HG03571 (cell line): ENCODE results near the gene PLEKHO1.
"Not testable (repeated sequence)": the region's sequence is repeated elsewhere in the genome, so short reads cannot be mapped to it uniquely, and the experiment has no call there.

Experiments
- ATAC-seq: cut with Tn5 transposase; IDR thresholded peaks from one replicate; pipeline ENCODE4 v1.9.1; 2021; ENCODE audit not compliant: unreplicated experiment

PLEKHO1 gene, protein sequence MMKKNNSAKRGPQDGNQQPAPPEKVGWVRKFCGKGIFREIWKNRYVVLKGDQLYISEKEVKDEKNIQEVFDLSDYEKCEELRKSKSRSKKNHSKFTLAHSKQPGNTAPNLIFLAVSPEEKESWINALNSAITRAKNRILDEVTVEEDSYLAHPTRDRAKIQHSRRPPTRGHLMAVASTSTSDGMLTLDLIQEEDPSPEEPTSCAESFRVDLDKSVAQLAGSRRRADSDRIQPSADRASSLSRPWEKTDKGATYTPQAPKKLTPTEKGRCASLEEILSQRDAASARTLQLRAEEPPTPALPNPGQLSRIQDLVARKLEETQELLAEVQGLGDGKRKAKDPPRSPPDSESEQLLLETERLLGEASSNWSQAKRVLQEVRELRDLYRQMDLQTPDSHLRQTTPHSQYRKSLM

DNA sequence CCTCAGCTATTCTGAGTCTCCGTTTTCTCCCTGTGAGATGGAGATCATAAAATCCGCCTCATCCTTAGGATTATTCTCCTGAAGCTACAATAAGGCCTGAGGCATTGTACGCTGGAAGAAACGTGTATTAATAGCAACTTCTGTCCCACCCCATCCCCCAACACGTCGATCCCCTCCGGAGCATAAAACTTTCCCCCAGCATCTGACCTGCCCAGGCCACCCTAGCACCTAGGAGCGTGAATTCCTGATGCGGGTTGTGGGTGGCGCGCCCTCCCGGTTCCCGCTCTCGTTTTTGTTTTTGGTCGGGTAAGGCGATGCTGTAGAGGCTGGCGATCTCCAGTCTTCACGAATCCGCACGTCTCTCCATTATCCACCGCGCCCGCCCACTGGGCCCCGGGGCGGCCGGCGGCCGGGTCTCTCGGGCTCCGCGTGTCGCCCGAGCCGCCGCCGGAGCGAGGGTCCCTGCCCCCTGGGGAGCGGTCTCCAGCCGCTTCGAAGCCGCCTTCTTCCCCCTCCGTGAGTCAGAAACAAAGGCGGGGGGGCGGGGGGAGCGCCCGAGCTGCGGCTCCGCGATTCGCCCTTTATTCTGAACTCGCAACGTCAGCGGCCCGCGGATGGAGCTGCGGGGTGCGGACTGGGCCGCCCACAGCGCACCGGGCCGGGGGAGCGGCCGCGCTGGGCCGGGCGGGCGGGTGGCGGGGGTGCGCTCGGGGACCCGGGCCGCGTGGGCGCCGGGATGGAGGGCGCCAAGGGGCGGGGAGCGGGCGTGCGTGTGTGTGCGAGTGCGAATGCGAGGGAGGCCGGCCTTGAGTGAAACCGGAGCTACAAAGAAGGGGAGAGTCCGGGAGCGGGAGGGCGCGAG, at the start of gene PLEKHO1:
TSS of gene PLEKHO1 (plus strand) at position 646 of the 862 bp plus-strand sequence. CDS start 342 bp downstream, outside the sequence.
- peak; percentile 42 for ATAC-seq

DNA sequence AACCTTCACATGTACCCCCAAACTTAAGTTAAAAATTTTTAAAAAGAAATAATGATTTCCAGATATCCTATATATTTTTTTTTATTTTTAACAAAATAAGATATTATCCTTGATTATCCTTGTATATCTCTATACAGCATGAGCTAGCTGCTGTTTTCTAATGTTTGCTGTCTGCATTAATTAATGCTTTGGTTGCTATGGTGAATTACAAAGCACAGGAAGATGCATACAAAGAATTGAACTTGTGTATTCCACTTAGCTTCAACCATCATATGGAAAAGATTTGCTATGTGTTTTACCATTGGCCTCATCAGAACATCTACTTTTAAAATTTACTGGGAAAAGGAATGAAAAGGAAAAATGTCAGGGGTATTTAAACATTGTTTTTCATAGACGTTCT, 46.7 kb upstream of the PLEKHO1 start:
- no peak for ATAC-seq

DNA sequence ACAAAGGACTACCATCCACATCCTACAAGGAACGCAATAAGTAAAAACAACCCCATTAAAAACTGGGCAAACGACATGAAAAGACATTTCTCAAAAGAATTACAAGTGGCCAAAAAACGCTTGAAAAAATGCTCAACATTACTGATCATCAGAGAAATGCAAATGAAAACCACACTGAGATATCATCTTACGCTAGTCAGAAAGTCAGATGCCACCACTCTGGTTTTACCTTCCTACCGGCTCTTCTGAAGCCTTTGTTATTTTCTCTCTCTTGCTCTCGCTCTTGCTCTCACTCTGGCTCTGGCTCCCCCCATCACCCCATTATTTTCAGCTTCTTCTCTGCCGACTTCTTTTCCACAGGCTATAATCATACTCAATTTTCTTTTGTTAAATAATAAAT, 43.4 kb upstream of the PLEKHO1 start:
- no peak for ATAC-seq

DNA sequence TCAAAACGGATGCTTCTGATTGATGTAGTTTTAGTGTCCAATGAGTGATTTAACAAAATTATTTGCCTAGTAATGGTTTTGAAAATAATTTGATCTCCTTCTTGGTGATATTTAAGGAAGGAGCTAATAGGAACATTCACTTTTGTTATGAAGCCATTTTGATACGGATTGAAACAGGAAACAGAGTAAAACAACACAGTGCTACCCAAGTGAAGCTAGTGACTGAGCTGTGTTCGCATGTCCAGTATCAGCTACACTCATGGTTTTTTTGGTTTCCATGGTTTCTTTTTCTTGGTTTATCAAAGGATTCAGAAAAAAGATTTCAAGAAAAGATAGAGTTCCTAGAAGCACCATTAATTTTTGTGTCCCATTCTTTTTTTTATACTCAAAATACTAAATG, 40.1 kb upstream of the PLEKHO1 start:
- ATAC-seq: no peak

DNA sequence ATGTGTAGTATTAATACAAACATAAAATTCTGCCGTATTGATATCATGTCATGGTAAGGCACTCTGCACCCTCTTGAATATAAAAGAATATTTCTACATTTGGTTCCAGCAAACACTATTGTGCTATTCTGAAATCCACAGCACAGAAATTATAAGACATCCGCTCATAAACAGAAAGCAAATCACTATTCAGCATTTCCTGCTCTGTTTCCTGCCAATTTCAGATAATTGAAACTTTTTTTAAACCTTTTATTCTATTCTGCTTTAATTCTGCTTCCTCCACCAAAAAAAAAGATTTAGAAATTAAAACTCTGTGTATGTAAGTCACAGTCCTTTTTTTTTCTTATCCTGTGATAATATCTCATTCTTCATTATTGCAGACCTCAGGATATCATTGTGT, 39.6 kb upstream of the PLEKHO1 start:
- ATAC-seq: no peak

DNA sequence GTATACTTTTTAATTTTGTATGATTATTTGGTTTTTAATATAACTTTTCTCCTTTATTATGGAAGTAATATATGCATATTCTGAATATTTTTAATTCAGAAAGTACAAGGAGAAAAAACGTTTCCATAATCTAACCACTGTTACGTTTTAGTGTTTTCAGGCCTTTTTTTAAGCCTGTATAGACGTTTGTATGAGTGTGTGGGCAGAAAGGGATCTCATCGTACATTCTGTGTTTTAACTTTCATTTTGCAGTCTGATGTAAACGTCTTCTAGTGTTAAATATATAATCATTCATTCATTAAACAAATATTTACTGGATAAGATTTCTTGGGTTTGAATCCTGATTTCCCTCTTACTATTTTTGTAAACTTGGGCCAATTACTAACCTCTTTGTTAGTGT, 38.0 kb upstream of the PLEKHO1 start:
- no peak for ATAC-seq

DNA sequence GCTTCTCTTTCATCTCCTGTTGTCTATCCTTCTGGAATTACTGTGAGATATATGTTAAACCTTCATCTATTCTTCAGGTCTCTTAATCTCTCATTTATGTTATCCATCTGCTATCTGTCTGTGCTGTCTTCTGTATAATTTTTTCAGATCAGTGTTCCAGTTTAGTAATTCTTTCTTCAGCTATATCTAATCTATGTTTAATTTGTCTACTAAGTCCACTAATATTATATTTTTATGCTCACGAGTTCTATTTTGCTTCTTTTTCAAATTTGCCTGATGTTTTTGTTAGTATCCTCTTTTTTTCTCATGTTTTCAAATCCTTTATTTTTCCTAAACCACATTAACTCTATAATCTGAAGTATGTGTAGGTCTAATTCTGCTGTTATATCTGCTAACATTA, 34.6 kb upstream of the PLEKHO1 start:
- ATAC-seq: no peak

DNA sequence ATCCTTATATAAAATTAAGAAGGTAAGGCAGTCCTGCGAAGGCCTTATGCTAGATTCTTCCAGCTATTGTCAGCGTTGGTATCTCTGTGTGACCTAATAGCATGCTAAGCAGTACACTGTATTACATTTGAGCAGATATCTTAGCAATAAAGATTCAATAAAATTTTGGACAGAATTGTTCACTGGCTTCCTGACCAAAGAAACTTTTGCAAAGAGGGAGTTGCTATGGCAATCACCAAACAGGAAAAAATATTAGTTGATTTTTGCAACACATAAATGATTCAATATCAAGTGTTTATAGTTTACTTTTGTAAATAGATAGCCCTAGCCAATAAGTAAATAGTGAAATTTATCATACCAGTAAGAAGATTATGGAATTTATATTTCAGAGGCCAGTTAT, 31.0 kb upstream of the PLEKHO1 start:
- no peak for ATAC-seq

DNA sequence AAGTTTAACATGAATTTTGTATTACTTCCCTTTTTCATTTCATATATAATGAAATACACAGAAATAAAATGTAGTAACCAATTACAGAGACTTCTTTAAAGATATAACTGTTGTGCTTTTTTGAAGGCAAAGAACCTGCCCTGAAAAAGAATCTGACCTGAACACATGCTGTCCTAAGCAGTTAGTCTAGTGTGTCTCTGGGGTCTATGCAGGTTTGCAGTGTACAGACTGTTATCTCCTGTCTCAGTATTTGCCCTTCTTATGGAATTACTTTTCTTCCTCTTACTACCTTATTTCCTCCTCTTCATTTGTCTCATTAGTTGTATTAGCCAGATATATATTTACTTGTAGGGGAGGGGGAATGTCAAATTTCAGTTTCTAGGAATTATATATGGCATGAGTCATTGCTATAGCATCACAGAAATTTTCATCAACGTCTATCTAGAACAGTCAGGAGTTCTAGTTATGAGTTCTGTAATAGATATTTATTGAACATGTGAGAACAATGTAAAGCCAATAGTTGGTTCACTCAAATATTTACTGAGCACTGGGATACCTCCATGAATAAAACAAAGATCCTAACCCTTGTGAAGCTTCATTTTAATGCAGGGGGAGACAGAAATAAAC, 28.4 kb upstream of the PLEKHO1 start:
- no peak for ATAC-seq

DNA sequence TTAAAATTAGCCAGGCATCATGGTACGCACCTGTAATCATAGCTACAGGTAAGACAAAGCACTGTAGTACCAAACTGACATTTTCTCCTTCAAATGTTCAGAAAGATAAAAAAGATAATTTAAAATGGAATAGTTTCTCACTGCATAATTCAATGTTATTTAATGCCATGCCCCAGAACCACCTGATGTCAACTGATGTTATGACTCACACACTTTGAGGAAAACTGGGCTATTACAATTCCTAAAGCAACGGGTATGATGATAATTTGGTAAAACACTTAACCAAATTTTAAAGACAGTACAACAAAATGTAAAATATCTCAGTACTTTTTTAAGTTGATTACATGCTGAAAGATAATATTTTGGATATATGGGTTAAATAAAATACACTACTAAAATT, 22.9 kb upstream of the PLEKHO1 start:
- no peak for ATAC-seq

DNA sequence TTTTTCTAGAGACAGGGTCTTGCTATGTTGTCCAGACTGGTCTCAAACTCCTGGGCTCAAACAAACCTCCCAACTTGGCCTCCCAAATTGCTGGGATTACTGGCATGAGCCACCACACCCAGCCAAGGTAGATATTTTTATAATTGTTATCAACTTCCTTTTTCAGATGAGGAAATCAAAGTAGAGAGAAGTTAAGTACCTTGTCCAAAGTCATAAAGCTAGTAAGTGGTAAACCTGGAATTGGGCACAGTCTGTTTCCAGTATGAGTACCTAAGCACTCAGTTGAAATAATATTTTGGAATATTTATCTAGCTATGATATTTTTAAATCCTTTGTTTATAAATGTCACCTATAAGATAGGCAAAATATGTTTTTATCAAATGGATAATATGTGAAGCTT, 22.3 kb upstream of the PLEKHO1 start:
- no peak for ATAC-seq

DNA sequence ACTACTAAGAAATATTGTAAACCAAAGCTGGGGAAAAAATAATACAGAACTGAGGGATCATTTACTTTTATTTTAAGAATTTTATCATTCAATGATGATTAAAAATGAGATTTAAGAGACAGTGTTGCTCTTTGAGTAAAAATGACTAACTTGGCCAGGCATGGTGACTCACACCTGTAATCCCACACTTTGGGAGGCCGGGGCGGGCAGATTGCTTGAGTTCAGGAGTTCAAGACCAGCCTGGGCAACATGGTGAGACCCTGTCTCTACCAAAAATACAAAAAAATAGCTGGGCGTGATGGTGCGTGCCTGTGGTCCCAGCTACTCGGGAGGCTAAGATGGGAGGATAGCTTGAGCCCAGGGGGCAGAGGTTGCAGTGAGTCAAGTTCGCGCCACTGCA, 21.8 kb upstream of the PLEKHO1 start:
- no peak for ATAC-seq

DNA sequence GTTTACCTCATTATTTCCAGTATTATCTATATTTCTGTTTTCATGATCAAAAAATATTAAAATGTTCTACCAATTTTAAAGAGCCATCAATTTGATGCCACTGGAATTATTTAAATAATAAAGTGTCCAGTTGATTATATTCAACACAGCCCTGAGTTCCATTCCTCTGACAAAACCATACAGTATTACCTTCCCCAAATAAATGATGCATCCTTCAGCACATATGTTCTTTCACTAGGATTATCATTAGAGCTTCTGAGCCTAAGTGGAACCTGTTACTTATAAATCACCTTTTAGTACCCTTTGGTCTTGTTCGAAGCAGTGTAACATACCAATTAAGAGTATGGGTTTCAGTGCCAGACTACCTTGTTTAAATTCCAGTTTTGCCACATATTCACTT, 17.3 kb upstream of the PLEKHO1 start:
- no peak for ATAC-seq

DNA sequence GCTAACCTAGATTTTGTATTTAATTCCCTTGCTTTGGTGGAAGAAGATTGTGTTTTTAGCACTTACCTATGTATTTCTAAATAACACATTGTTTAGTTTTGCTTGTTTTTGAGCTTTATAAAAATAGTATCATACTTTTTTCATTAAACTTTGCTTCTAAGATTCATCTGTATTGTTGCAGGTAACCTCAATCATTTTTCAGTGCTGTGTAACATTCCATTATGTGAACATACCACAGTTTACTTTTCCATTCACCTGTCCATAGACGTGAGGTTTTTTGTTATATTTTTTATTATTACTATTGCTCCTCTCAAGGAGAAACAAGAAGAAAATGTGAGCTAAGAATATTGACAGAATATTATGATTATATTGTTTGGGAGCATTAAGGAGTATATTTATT, 15.2 kb upstream of the PLEKHO1 start:
- ATAC-seq: no peak

DNA sequence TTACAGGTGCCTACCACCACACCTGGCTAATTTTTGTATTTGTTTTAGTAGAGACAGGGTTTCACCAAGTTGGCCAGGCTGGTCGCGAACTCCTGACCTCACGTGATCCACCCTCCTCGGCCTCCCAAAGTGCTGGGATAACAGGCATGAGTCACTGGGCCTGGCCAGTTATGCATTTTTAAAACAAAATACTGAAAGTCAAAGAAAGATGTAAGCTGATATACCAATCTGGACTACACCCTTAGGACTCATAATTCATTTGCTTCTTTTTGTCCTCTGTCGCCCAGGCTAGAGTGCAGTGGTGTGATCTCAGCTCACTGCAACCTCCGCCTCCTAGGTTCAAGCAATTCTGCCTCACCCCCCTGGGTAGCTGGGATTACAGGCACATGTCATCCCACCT, 14.3 kb upstream of the PLEKHO1 start:
- ATAC-seq: not testable (repeated sequence)

DNA sequence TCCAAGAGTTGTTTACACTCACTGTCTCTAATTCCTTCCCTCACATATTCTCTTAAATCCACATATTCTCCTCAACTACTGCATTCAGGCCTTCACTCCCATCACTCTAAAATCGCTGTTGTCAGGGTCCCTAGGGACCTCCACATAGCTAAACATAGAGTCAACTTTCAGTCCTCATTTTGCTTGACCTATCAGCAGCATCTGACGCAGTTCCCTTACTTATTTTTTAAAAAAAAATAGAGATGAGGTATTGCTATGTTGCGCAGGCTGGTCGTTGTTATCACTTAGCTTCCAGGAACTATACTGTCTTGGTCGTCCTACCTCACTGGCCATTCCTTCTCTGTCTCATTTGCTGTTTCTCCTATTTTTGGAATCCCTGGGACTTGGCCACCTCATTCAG, 11.7 kb upstream of the PLEKHO1 start:
- ATAC-seq: no peak

DNA sequence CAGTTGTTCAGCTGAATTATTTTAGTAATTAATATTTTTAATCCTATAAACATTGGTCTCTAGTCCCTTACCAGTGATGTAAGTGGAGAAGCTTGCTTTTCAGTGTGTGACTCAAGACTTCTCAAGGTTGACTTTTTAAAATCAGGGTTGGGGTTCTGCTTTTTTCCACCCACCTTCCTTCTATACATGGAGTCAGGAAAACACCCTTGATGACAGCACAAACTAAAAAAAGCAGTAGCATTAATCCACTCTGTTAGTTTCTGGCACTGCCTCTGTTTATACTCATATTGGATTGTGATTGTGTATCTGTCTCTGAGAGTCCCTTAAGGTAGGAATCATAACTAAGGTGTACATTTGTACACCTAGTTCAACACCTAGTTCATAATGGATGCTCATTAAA, 8.3 kb upstream of the PLEKHO1 start:
- ATAC-seq: no peak

DNA sequence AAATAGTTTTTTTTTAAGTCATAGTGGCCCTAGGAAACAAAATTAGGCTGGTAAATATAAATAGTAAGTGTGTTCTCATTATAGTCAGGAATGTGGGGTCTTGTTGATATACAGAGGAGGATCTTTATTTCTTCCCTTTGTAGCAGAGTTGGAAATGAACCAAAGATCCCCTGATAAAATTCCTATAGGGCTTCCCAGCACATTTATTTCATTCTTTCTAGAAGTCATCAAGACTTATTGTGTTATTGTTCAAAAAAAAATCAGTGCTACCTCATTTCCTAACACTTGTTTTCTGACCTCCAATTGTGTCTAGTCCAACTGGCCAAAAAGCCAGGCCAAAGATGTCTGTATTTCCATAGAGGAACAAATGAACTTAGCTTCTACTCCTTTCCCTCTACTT, 7.6 kb upstream of the PLEKHO1 start:
- ATAC-seq: no peak

DNA sequence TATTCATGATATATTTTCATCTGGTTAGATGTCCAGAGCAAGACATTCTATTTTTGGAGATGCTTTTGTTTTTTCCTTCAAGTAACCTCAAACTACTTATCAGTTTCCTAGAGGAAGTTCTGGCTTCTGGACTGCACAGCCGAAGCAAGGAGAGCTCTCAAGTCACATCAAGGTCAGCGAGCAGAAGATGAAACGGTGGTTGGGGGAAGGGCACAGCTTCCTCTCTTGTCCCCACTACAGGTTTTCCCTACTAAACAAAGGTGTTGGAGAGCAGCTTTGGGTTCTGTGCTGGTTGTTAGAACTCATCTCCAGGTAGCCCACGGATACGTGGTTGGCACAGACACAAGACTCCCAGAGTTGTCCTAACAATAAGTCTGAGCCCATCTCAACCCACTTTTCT, 5.1 kb upstream of the PLEKHO1 start:
- ATAC-seq: no peak

DNA sequence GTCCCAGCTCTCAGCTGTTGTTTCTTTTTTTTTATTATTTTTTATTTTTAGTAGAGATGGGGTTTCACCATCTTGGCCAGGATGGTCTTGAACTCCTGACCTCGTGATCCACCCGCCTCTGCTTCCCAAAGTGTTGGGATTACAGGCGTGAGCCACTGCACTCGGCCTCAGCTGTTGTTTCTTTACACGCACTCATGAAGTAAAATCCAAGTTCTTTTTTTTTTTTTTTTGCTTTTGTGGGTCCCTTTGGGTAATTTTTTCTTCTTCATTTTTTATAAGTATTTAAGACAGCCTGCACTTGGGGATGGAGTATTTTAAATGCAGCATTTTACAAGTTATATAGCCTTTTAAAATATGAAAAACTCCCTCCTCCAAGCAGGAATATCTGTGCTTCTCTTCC, 3.7 kb upstream of the PLEKHO1 start:
- not testable (repeated sequence) for ATAC-seq

DNA sequence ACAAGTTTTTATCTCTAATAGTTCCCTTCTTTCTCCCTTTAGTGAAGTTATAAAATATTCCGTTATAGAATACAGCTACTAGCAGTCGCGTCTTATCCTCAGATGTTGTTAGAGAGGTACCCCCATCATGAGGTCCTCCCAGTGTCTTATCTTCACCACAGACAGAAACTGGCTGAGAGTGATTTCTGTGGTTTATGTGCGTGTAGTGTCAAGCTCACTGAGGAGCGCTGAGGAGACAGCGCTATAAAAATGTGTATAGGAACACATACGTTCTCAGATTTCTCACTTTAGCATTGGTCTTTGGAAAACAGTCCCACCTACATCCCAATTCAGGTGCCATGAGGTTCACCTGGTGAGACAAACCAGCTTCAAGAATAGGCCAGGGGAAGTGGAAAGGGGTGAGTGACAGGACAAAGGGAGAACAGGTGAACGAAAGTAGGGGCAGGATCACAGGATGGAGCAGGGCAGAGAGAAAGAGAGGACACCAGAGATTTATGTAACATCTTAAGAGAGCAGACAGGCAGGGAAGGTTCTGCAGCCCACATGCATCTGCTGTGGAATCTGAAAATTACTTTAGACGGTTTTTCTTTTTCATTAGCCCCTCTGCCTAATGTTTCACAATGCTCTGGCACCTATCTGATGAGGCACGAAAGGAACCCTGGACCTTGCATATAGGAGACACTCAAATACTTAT, 2.7 kb upstream of the PLEKHO1 start:
- no peak for ATAC-seq
